DMS79 treated with DMSO at 0.1 percent for 48 hours (cell line): ENCODE results near the gene MED29.
A peak's percentile ranks its signal among the peaks of the same experiment; 100 is the strongest.

Source experiments
- DNase-seq: peaks from one replicate; lab custom pipeline; 2025; lab: John Stamatoyannopoulos, UW

The MED29 gene, protein sequence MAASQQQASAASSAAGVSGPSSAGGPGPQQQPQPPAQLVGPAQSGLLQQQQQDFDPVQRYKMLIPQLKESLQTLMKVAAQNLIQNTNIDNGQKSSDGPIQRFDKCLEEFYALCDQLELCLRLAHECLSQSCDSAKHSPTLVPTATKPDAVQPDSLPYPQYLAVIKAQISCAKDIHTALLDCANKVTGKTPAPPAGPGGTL

DNA sequence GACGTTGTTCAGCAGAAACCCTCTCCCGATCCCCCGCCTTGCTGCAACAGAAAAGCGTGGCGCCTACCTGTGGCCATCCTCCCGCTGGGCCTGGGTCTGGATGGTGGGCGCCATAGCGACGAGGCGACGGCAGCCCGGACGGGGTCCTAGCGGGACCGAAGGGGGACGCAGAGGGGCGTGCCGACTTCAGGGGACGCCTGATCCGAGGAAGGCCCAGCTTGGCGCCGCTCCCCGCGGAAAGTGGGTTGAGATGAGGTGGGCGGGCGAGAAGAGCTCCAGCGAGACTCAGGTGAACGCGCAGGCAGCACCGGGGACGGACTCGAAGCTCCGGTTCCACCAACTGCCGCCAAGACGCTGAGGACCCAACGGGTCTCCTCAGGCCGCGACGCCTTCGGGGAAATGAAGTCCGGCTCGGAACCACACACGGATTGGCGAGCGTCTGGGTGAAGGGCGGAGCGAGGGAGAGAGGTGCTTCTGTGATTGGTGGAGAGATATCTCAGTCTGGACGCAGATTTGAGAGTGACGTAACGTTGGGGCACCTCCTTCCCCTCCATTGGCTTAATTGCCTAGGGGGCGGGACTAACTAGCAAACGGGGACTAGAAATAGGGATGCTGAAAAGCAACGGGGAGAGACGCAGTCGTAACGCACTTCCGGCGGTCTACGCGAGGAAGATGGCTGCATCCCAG lies at the start of gene MED29, which contains the start of gene PAF1:
MED29 (plus strand) TSS at position 628 of the 687 bp plus-strand sequence; CDS start at position 673, 45 bp downstream.
PAF1 (minus strand) TSS at position 356 of the 687 bp plus-strand sequence; CDS start at position 114, 242 bp downstream.
- peak; percentile 99 for DNase-seq

DNA sequence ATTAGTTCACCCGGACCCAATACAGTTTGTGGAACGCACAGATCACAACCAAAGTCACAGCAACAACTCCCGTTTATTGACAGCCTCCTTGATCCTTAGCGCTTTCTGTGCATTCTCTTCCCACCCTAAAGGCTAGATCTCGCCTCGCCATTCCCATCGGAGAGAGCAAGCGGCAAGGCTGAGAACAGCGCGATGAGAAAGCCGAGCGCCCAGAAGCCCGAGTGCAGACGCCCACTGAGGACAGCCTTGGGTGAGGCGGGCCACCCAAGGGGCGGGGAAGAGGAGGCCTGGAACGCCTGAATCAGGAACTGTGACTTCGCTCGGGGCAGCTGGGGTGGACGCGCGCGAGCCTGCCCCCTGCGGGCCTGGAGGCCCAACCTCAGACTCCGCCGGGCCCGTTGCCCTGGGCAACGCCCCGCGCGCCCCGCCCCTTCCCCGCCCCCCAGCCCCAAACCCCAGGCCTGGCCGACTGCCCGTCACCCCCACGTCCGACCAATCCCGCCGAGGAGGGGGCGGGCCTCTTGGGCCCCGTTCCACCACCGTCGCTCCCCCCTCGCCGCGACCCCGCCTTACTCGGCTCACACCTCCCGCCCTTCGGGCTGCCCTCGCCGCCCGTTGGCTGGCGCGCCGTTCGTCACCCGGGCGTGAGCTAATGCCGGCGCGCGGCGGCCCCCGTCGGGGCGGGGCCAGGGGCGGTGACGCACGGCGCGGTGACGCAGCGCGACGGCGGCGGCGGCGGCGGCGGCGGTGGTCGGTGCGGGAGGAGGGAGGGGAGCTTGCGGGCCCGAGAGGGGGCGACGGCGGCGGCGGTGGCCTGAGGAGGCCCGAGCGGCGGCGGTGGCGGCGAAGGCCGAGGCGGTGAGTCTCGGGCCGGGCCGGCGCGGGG lies 49.2 kb upstream of the MED29 start, which contains the start of gene SAMD4B:
SAMD4B (plus strand) TSS at position 703 of the 886 bp plus-strand sequence. CDS start 14,473 bp downstream, outside the sequence.
- peak; percentile 99 for DNase-seq

DNA sequence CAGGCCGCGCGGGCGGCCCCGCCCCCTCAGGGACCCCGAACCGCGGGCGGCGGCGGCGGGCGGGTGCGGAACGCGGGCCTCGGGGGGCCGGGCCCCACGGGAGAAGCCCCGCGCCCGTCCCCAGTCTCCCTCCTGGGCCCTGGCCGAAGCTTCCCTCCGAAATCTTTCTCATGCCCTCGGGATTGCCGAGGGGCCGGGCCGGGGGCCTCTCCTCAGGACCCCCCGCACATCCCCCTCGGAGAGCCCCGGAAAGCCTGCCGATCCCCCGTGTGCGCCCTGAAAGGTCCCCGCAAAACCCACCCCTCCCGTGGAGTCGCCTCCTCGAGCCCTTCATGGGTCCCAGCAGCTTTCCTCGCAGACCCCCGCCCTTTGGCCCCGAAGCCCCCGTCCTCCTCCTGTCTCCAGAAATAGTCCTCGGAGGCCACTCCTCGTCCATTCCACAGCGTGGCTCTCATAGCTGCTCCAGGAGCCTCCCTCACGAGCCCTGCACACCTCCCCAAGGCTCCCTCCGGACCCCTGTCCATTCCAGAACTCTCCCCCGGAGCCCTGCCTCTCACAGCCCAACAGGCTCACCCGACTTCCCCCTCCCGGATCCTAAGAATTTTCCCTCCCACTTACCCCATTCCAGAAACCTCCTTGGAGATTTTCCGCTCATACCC lies 48.4 kb upstream of the MED29 start:
- DNase-seq, result no peak

DNA sequence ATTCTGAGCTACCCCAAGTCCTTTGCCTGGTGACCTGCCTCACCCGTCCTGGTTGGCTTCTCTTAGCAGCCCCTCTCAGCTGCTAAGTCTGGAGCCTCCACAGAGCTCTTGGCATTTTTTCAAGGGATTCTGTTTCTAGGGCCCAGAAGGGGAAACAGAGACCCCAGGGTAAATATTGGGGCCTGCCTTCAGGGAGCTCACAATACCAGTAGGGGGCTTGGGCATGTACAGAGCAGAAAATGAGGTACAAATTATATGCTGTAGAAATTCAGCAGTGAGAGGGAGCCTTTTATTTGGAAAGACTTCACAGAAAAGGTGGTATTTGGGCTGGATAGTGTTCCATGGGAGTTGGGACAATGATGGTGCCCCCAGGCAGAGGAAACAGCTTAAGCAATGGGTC lies 45.2 kb upstream of the MED29 start:
- no peak for DNase-seq

DNA sequence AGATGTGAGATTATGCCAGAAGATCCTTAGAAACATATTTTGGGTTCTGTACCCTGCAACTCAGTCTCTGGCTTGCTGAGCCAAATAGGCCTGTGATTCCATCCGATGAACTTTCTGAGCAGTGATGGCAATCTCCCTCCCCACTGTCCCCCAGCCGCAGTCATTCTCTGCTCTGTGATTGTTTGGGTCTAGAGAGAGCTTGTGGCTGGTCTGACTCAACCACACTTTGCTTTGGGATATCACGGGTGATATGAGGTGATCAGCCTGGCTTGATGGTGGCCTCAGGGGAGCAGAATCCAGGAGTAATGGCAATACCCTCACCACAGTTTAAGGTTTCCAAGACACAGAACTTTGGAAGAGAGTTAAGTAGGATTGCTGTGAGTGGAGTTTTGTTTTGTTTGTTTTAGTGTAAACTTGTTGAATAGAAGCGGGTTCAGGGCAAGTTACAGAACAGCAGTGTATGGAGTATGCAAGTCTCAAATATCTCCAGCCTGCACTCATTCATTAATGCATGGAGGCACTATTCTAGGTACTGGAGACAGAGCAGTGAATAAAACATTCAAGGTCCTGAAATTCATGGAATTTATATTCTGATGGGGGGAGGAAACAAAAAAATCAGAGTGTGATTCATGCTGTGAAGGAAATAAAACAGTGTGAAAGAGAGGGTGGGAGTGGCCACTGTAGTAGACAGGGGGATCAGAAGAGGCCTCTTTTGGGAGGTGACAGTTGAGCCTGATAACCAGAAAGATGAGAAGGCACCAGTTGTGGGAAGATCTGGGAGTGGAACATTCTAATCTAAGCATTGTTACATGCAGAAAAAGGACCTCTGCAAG lies 43.6 kb upstream of the MED29 start:
- no peak for DNase-seq

DNA sequence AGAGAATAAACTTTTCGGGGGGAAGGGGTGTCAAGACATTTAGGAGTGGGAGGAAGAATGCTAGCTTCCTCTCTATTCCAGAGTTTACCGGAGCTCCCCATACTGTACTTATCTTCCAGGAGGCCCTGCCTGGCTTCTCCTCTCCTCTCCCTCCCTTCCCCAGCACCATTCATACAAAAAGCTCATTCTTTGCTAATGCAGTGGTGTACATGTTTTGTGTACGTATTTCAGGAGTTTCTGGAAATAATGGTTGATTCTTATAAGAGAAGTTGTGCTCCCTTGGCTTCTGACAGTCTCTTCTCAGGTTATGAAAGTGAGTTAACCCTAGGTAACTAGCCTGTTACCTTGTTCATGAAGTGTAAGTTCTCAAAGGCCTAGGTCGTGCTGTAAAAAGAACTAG lies 41.9 kb upstream of the MED29 start:
- no peak for DNase-seq

DNA sequence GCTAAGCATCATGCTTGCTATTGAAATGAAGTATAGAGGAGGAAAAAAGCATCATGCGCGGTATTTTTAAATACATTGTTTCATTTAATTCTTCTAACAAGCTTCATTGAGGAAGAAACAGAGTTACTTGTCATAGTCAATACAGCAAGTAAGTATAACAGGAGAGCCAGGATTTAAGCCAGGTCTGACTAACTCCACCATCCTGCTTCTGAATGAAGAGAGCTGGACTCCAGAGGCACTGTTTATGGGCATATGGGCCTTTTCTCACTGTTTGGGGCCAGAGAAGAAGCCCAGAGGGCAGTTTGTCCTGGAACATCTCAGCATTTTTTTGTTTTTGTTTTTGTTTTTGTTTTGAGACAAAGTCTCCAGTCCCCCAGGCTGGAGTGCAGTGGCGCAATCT lies 41.0 kb upstream of the MED29 start:
- no peak for DNase-seq

DNA sequence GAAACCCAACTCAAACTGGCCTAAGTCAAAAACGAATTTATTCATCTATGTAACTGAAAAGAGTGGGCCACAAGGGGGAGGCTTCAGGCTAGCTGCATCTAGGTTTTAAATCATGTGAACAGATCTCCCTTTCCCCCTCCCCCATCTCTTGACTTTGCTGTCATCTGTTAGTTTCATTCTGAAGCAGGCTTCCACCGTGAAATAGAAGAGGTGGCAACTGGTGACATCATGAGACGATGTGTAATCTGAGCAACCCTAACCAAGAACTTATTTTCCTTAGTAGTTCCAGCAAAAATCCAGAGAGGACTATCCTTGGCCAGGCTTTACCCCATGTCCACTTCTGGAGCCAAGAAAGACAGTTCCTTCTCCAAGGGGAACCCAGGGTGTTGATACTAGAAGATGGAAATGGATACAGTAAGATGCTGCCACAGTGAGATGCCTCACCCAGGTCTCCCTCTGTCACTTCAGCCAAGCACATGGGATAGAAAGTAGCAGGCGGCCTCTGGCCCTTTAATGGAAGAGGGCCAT lies 39.6 kb upstream of the MED29 start:
- no peak for DNase-seq

DNA sequence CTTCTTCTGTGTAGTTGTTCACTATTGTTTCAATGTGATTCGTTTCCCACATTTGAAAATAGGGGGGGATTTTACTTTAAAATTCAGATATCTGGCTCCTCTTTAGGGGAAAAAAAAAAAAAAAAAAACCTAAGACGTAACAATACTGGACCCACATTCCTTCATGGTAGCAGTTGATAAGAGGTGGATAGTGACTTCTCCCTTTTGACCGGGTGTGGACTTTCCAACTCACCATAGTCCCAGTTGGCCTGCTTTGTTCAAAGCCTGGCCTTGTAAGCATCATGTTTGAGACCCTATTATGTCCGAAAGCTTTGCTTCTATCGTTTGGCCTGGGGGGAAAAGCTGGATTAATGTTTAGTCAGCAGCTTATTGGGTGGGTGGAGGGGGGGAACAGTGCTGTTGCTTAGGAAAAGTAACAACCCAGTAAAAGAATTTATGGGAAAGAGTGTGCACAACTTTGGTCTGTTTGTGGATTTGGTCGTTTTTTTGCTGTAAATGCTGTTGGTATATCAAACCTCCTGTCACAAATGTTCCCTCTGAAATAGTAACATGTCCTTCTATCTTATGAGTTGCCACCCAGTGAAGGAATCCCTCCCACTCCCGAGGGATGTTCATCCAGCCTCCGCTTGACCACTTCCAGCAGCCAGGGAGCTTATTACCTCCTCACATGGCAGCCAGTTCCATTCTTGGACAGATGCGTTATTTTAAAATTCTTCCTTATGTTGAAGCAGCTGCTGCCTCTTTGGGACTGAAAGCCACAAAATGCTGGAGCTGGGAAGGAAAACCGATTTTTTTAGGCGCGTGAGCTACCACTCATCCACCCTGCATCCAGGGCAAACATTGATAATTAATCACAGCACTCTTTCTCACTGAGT lies 38.6 kb upstream of the MED29 start:
- no peak for DNase-seq

DNA sequence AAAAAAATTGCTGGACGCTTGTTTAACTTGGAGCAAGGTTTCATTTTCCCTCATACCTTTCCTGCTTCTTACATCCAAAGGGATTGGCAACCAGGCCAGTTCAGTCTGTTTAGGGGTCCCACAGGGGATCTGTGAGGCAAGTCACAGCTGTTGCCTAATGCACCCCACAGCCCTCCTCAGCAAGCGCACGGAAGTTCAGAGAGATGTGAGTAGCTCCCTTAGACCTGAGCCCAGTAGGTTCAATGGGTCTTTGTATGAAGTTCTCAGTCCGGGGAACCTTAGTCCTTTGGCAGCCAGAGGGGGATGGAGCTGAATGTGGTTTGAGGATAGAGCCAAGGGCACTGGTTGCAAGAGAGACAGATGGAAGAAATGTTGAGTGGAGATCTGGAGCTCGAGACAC lies 35.9 kb upstream of the MED29 start:
- no peak for DNase-seq

DNA sequence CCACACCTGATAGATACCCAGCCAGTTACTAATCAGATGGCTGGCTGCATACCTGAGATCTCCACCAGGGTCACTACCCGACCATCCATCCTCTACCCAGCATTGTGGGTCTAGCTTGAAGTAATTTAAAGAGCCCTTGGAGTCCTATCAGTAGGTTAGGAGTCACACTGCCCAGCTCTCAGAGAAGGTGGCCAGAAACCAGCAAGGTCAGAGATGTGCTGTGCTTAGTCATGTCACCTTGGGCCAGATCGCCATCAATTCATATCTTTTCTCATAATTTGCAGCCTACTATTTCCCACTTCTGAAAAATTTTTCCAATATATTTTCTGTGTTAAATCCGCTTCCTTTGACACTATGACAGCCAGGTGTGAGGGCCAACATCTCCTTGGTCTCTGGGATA lies 35.1 kb upstream of the MED29 start:
- DNase-seq, result no peak

DNA sequence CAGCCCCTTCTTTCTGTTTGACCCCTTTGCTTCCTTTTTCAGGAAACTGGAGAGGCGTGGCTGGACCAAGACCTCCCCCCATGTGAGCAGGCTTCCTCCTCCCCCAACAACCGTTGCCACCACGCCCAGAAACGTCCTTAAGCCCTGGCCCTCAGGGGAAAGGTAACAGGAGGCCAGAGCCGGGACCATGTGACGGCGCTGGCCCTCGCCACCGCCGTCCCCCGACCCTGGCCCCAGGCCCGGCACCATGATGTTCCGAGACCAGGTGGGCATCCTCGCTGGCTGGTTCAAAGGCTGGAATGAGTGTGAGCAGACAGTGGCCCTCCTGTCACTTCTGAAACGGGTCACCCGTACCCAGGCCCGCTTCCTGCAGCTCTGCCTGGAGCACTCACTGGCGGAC lies 34.5 kb upstream of the MED29 start:
- no peak for DNase-seq

DNA sequence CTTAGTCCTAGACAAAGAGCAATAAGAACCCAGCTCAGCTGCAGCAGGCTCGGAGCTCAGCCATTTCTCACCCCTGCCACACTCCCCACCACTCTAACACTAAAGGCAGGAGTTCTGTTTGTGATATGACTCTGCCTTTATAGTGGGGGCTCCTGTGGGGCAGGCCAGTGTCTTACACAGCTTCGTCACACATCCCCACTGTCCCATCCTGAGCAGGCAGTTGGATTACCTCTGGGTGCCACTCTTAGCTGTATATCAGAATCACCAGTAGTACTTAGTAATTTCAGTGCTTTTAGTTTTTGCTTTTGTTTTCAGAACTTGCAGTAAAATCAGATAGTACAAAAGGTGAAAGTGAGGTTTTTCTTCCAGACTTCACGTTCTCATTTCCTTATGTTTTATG lies 32.2 kb upstream of the MED29 start:
- no peak for DNase-seq

DNA sequence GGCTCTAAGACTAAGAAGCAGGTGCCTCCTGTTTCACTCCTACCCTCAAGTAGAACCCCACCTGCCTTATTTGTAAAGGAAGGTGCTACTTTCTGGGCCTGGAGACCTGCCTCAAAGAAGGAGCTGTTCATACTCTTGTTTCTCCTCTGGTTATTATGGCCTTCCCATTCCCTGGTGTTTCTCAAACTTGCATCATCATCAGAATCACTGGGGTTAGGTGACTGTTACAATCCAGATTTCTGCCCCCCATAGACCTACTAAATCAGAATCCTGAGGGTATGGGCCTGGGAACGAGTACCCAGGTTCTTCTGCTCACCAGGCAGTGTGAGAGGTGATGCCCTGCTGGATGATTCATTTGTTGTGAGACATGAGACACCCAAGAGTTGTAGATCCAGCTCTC lies 30.6 kb upstream of the MED29 start:
- no peak for DNase-seq

DNA sequence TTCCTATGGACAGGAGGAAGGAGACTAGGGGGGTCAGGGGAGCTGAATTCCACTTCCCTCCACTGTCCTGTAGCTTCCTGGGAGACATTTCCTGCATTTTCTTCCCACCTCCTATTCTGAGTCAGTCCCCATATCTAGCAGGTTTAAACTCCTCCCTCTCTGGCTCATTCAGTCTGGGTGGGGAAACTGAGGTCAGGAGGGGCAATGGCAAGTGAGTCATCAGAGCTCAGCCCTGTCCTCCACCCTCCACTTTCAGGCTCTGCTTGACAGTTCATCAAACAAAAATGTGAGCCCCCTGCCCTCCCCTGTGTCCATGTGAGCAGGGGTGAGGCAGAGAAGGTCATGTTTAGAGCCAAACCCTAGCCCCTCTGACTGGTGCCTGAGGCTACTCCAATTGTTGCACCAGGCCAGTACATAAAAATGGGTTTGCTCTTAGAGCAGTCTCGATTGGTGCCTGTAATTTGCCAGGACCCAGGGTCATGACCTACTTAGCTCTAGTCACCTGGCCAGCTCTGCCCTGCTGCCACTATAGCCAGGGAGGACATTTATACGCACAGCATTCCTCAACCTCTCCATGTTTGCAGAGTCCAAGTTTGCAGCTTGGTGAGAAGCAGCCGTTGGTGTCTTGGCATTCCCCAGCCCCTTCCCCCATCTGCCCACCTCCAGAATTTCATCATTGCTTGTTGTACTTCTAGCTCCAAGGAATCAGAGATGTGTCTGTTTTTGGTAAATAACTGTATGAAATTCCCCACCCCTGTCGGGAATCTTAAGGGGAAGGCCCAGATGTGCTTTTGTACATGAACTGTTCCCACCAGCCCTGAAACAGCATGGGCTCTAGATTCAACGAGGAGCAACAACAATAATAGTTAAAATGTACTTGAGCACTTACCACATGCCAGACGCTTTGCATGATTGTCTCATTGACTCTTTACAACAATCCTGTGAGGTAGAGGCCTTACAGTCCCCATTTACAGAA lies 28.2 kb upstream of the MED29 start:
- DNase-seq, result no peak

DNA sequence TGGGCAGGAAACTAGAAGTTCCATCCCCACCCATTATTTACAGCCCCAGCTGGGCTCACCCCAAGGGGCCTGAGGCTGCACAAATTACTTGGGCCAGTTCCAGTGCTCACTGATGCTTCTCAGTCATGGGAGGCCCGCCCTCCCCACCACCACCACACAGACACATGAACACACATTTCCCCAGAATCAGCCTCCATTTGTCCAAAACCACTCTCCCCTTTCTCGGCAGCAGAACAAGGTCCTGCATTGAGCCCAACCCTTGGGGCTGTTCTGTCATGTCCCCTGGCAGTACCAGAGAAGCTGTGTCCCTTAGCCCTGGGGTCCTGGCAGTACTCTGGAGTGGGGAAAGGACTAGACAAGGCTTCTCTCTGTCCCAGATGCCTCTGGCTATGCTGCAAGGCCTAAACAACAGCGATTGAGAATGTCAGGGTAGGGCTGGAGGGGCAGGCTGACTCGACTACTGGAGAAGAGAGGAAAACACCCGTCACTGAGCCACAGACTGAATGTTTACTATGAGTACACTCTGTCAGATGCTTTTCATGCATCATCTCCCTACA lies 27.2 kb upstream of the MED29 start:
- no peak for DNase-seq

DNA sequence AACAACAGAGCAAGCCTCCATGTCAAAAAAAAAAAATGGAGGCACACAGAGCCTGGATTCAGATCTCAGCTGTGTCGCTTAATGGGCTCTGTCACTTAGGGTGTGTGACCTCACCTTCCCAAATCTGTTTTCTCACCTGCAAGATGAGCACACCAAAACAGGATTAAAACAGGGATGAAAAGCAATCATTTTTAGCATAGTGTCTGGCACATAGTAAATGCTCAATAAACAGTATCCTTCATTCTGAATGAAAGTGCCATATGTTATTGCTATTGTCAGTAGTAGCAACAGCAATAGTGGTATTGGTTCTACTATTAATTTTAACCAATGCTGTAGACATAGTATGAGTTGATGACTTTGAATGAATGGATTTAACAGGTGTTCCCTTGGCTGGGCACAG lies 25.6 kb upstream of the MED29 start:
- DNase-seq, result no peak

DNA sequence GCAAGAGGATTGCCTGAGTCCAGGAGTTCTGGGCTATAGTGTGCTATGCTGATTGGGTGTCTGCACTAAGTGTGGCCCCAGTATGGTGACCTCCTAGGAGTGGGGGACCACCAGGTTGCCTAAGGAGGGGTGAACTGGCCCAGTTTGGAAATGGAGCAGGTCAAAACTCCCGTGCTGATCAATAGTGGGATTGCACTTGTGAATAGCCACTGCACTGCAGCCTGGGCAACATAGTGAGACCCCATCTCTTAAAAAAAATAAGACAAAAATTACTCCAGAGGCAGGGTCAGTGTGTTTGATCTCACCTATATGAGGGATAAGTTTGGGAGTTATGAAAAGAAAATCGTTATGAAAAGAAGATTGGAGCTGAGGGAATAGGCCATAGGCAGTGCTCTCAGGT lies 22.0 kb upstream of the MED29 start:
- DNase-seq, result no peak
